Kidney (tissue), 14 donors: ENCODE measurements around the gene ERC2. TPM values are rescaled to one million over a fixed set of nuclear protein-coding genes. Genes with fewer than 3 reads are reported as not detected.
A peak's percentile ranks its signal among the peaks of the same experiment; 100 is the strongest.

Experiments used
- DNase-seq, 5 donors: peaks; one replicate each; pipeline ENCODE4 v3.0.0-alpha.2; 2013 to 2020
- FAIRE-seq: peaks from 2 replicates; lab custom pipeline; 2012; peaks lifted over from hg19 to GRCh38; lab: Jason Lieb, UNC
- H3K27ac ChIP-seq, 2 donors: one replicate each; pipeline ENCODE4 v1.7.0; 2013; ENCODE audit warnings: low read depth in 2 of 2, low read length in 2 of 2, inconsistent platforms in 1 of 2
- H3K27me3 ChIP-seq: one replicate; pipeline ENCODE4 v1.7.1; 2013; ENCODE audit warnings: low read length, inconsistent platforms; ENCODE audit not compliant: control insufficient read depth, insufficient read depth
- H3K36me3 ChIP-seq, 3 donors: one replicate each; pipeline versions ENCODE4 v1.7.0 to v1.7.1; 2013; ENCODE audit warnings: low read length in 3 of 3, control low read depth in 1 of 3, inconsistent platforms in 1 of 3; ENCODE audit not compliant: insufficient read depth in 3 of 3, control insufficient read depth in 2 of 3
- H3K4me1 ChIP-seq, 3 donors: one replicate each; pipeline versions ENCODE4 v1.7.0 to v1.7.1; 2013; ENCODE audit warnings: low read length in 3 of 3, inconsistent platforms in 1 of 3, low read depth in 1 of 3; ENCODE audit not compliant: control insufficient read depth in 2 of 3, insufficient read depth in 2 of 3
- H3K4me3 ChIP-seq, 3 donors: one replicate each; pipeline versions ENCODE4 v1.7.0 to v1.8.1; 2013; ENCODE audit warnings: low read length in 3 of 3, control low read depth in 1 of 3, inconsistent platforms in 1 of 3
- H3K9ac ChIP-seq, 3 donors: one replicate each; pipeline versions ENCODE4 v1.7.0 to v1.7.1; 2013; ENCODE audit warnings: low read length in 3 of 3, control low read depth in 1 of 3, inconsistent platforms in 1 of 3
- H3K9me3 ChIP-seq, 3 donors: one replicate each; pipeline versions ENCODE4 v1.7.0 to v1.7.1; 2013; ENCODE audit warnings: low read length in 3 of 3, control low read depth in 1 of 3, inconsistent platforms in 1 of 3; ENCODE audit not compliant: control insufficient read depth in 2 of 3, insufficient read depth in 1 of 3
- CTCF ChIP-seq: IDR thresholded peaks from 3 replicates; pipeline ENCODE4 v1.5.1; 2012; ENCODE audit warnings: mild to moderate bottlenecking, moderate library complexity, borderline replicate concordance; ENCODE audit not compliant: insufficient read depth; ENCODE audit errors: extremely low read depth
- intact Hi-C: fragments of 100-400 bp; cut with DNase I; formaldehyde crosslinking; loops from one replicate; pipeline ENCODE4 v1.11.1; 2022
- polyA plus RNA-seq: library from polyadenylated mRNA; stranded (reverse); fragments of 350-450 nt; fragmentation: Illumina TruSeq; extraction: RNeasy Lipid Tissue Mini Kit (QIAGEN cat#74804); gene quantifications from one replicate; pipeline ENCODE4 v1.2.3, GENCODE V29; 2014; ENCODE audit warnings: low read depth, low replicate concordance; ENCODE audit not compliant: insufficient read depth
- total RNA-seq: library from RNA; stranded (reverse); fragmentation: NEBNext Ultra II Directional; extraction: Animal tissue kit (Norgen Biotek cat#: 25700); gene quantifications from one replicate; pipeline ENCODE4 v1.2.1, GENCODE V29; 2021
- donor health status: control.
- donor health status: control.
- donor health status: control.
- donor health status: control.
- donor health status: control.
- donor health status: DM: yes; HTN: yes; CAD: no.
- donor health status: Normal renal cell carcinoma (clear cell type).

Gene ERC2
- total and polyA plus RNA-seq, 2 donors from 2014 or later, result 0.92 to 3.8 TPM

GRCh38 chr3:55629432-55629831, 838.8 kb downstream of the ERC2 start:
- H3K9me3 ChIP-seq, result no peaks in the 10 kb centered on the region
- H3K27ac ChIP-seq, result no peak overlapping the region
- H3K27me3 ChIP-seq, result no peaks in the 10 kb centered on the region
- no peak for FAIRE-seq
- H3K9ac ChIP-seq, result no peak overlapping the region
- H3K4me1 ChIP-seq, result no peaks in the 10 kb centered on the region
- no peak for DNase-seq
- intact Hi-C loops, result no loop called here
- TF ChIP-seq CTCF, result no peak
- no peaks in the 10 kb centered on the region for H3K36me3 ChIP-seq
- H3K4me3 ChIP-seq, result no peak overlapping the region

- intact Hi-C loops, result no loop called here
- no peaks in the 10 kb centered on the region for H3K9me3 ChIP-seq
- H3K4me1 ChIP-seq, result no peaks in the 10 kb centered on the region
- no peak overlapping the region for H3K9ac ChIP-seq
- H3K27ac ChIP-seq, result no peak overlapping the region
- no peak overlapping the region for H3K4me3 ChIP-seq
- no peaks in the 10 kb centered on the region for H3K36me3 ChIP-seq
- no peak for FAIRE-seq
- H3K27me3 ChIP-seq, result no peaks in the 10 kb centered on the region
- DNase-seq, result no peak
- no peak for TF ChIP-seq CTCF
Observed at GRCh38 chr3:55626279-55626665, 842.0 kb downstream of the ERC2 start.

GRCh38 chr3:55624238-55624637, 844.0 kb downstream of the ERC2 start:
- Histone ChIP-seq H3K4me1 (no peaks in the 10 kb centered on the region), H3K27me3 (no peaks in the 10 kb centered on the region), H3K9ac (no peak overlapping the region), H3K27ac (no peak overlapping the region), H3K9me3 (no peaks in the 10 kb centered on the region), H3K4me3 (no peak overlapping the region), H3K36me3 (no peaks in the 10 kb centered on the region)
- no peak for TF ChIP-seq CTCF
- DNase-seq, result peak in 1 of 5 donors; percentile 24
- intact Hi-C loops, result no loop called here
- no peak for FAIRE-seq

GRCh38 chr3:55623786-55624185, 844.5 kb downstream of the ERC2 start:
- H3K4me3 ChIP-seq, result no peak overlapping the region

More at GRCh38 chr3:55623786-55624185, 844.5 kb downstream of the ERC2 start:
- FAIRE-seq, result no peak
- intact Hi-C loops, result no loop called here
- no peaks in the 10 kb centered on the region for H3K9me3 ChIP-seq
- no peak for TF ChIP-seq CTCF
- H3K9ac ChIP-seq, result no peak overlapping the region
- no peak for DNase-seq
- H3K27ac ChIP-seq, result no peak overlapping the region
- H3K4me1 ChIP-seq, result no peaks in the 10 kb centered on the region
- H3K27me3 ChIP-seq, result no peaks in the 10 kb centered on the region
- H3K36me3 ChIP-seq, result no peaks in the 10 kb centered on the region
